ENCODE results near the gene MFSD12.

Gene MFSD12

GRCh38 chr19:3497757-3498520 lies 59.4 kb downstream of the MFSD12 start:
- DNase-seq = no peak
- in situ Hi-C loops (cut with MboI; ENCODE audit: low pct_unique_long_range_greater_than_20kb, low sequenced_read_pairs) = no loop called here

GRCh38 chr19:3496392-3497273 lies 60.8 kb downstream of the MFSD12 start:
- in situ Hi-C loops (cut with MboI; ENCODE audit: low pct_unique_long_range_greater_than_20kb, low sequenced_read_pairs) = no loop called here

GRCh38 chr19:3494559-3494958 lies 62.8 kb downstream of the MFSD12 start:
- DNase-seq = no peak
- in situ Hi-C loops (cut with MboI; ENCODE audit: low pct_unique_long_range_greater_than_20kb, low sequenced_read_pairs) = no loop called here

More at GRCh38 chr19:3496392-3497273, 60.8 kb downstream of the MFSD12 start:
- DNase-seq = no peak
